MM.1S (cell line): ENCODE data around the gene MACROD2.

ENCODE experiments used
- DNase-seq: peaks from one replicate; pipeline ENCODE4 v3.0.0-alpha.2; 2015
- H2AFZ ChIP-seq: fragments of 300-600 bp; sonication (generic); 2 replicates; pipeline ENCODE4 v1.6.0; 2016; ENCODE audit warnings: antibody characterized with exemption, low read length
- H3F3A ChIP-seq: fragments of 300-600 bp; sonication (generic); 2 replicates; pipeline ENCODE4 v1.6.1; 2016; ENCODE audit warnings: mild to moderate bottlenecking, antibody characterized with exemption, low read length, moderate library complexity, mixed read lengths; ENCODE audit not compliant: insufficient read depth
- H3K27ac ChIP-seq: fragments of 300-600 bp; sonication (generic); 2 replicates; pipeline ENCODE4 v1.5.1; 2016; ENCODE audit warnings: mild to moderate bottlenecking, low read length
- H3K27me3 ChIP-seq: fragments of 300-600 bp; sonication (generic); replicated peaks from 2 replicates; pipeline ENCODE4 v1.6.0; 2016; ENCODE audit warnings: low read length; ENCODE audit not compliant: insufficient read depth
- H3K36me3 ChIP-seq: fragments of 300-600 bp; sonication (generic); replicated peaks from 2 replicates; pipeline ENCODE4 v1.6.1; 2016; ENCODE audit warnings: mild to moderate bottlenecking, low read length, mixed read lengths; ENCODE audit not compliant: insufficient read depth
- H3K4me1 ChIP-seq: fragments of 300-600 bp; sonication (generic); 2 replicates; pipeline ENCODE4 v1.6.1; 2016; ENCODE audit warnings: low read length, mixed read lengths
- H3K4me2 ChIP-seq: fragments of 300-600 bp; sonication (generic); 2 replicates; pipeline ENCODE4 v1.6.0; 2016; ENCODE audit warnings: low read depth, low read length
- H3K4me3 ChIP-seq: fragments of 300-600 bp; sonication (generic); 2 replicates; pipeline ENCODE4 v1.5.1; 2016; ENCODE audit warnings: low read length, mixed read lengths
- H3K79me2 ChIP-seq: fragments of 300-600 bp; sonication (generic); 2 replicates; pipeline ENCODE4 v1.6.1; 2016; ENCODE audit warnings: mixed run types, low read length, mixed read lengths
- H3K9ac ChIP-seq: fragments of 300-600 bp; sonication (generic); 2 replicates; pipeline ENCODE4 v1.6.1; 2016; ENCODE audit warnings: low read length, mixed read lengths
- H3K9me2 ChIP-seq: fragments of 300-600 bp; sonication (generic); replicated peaks from 2 replicates; pipeline ENCODE4 v1.6.1; 2016; ENCODE audit warnings: mild to moderate bottlenecking, low read length, mixed read lengths; ENCODE audit not compliant: insufficient read depth
- H3K9me3 ChIP-seq: fragments of 300-600 bp; sonication (generic); replicated peaks from 2 replicates; pipeline ENCODE4 v1.6.1; 2016; ENCODE audit warnings: mild to moderate bottlenecking, low read length, mixed read lengths; ENCODE audit not compliant: insufficient read depth
- H4K20me1 ChIP-seq: fragments of 300-600 bp; sonication (generic); 2 replicates; pipeline ENCODE4 v1.6.1; 2016; ENCODE audit warnings: mild to moderate bottlenecking, low read length, moderate library complexity, mixed read lengths; ENCODE audit not compliant: insufficient read depth
- CTCF ChIP-seq: fragments of 300-600 bp; sonication (generic); IDR thresholded peaks from 2 replicates; pipeline ENCODE4 v1.5.1; 2016; ENCODE audit warnings: antibody characterized with exemption, low read length, mixed read lengths
- EZH2 ChIP-seq: fragments of 300-600 bp; sonication (generic); optimal IDR thresholded peaks from 2 replicates; pipeline ENCODE3; 2017; ENCODE audit warnings: low read depth, mild to moderate bottlenecking, antibody characterized with exemption, low read length, mixed read lengths
- EZH2phosphoT487 ChIP-seq: fragments of 300-600 bp; sonication (generic); IDR thresholded peaks from 2 replicates; pipeline ENCODE4 v1.6.1; 2018; ENCODE audit warnings: antibody characterized with exemption, low read length

MACROD2 gene

GRCh38 chr20:14531786-14532185 lies 536.5 kb downstream of the MACROD2 start:
- Histone ChIP-seq H3K27me3 (no peaks in the 10 kb centered on the region), H3F3A (no peaks in the 10 kb centered on the region), H3K9me3 (no peaks in the 10 kb centered on the region), H4K20me1 (no peaks in the 10 kb centered on the region), H3K4me3 (no peak overlapping the region), H3K36me3 (no peaks in the 10 kb centered on the region), H3K27ac (no peak overlapping the region), H2AFZ (no peak overlapping the region), H3K9me2 (no peaks in the 10 kb centered on the region), H3K4me1 (no peaks in the 10 kb centered on the region), H3K4me2 (no peak overlapping the region), H3K79me2 (no peaks in the 10 kb centered on the region), H3K9ac (no peak overlapping the region)
- DNase-seq = no peak
- TF ChIP-seq CTCF (no peak), EZH2 (no peak), EZH2phosphoT487 (no peak)

DNA sequence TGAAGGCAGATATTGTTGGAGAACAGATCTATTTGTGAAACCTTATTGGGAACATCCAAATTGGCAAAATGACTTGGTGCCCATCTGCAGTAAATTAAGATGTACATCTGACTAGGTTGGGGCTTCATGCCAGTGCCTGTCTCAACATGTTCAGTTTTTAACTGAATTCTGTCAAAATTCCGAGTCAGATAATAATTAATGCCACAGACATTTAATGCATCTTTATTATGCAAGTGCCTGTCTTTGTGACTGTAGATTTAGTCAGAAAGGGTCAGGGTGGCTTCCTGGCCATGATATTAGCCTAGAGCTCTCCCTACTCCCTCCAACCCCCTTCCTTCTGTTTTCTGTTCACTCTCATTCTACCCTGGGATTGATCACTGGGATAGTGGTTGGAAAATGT lies 541.4 kb downstream of the MACROD2 start:
- Histone ChIP-seq H3K79me2 (no peaks in the 10 kb centered on the region), H3K27ac (no peak overlapping the region), H2AFZ (no peak overlapping the region), H3K9ac (no peak overlapping the region), H3K9me3 (no peaks in the 10 kb centered on the region), H3K9me2 (no peaks in the 10 kb centered on the region), H3K36me3 (no peaks in the 10 kb centered on the region), H3K4me3 (no peak overlapping the region), H3F3A (no peaks in the 10 kb centered on the region), H4K20me1 (no peaks in the 10 kb centered on the region), H3K4me2 (no peak overlapping the region), H3K4me1 (no peaks in the 10 kb centered on the region), H3K27me3 (no peaks in the 10 kb centered on the region)
- no peak for TF ChIP-seq EZH2phosphoT487
- TF ChIP-seq EZH2 = no peak
- TF ChIP-seq CTCF = no peak
- no peak for DNase-seq

DNA sequence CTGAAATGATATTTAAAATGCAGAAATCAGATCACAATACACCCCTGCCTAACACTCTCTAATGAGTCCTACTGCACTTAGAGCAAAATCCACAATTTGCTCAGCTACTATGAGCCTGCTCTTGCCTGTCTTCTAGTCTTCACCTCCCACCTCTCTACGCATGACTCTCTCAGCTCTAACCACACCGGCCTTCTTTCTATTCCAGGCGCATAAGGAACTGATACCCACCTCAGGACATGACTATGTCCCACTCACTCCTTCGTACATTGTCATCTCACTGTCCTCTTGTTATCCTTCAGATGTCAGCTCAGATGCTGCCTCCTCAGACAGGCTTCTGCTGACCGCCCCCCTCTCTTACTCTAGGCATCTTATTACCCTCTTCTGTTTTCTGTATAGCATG lies 543.1 kb downstream of the MACROD2 start:
- Histone ChIP-seq H3K9me2 (no peaks in the 10 kb centered on the region), H2AFZ (no peak overlapping the region), H3K36me3 (no peaks in the 10 kb centered on the region), H3K9me3 (no peaks in the 10 kb centered on the region), H3F3A (no peaks in the 10 kb centered on the region), H4K20me1 (no peaks in the 10 kb centered on the region), H3K79me2 (no peaks in the 10 kb centered on the region), H3K9ac (no peak overlapping the region), H3K27me3 (no peaks in the 10 kb centered on the region), H3K4me3 (no peak overlapping the region), H3K4me2 (no peak overlapping the region), H3K27ac (no peak overlapping the region), H3K4me1 (no peaks in the 10 kb centered on the region)
- DNase-seq = no peak
- TF ChIP-seq EZH2phosphoT487 (no peak), CTCF (no peak), EZH2 (no peak)

GRCh38 chr20:14543040-14543439 lies 547.7 kb downstream of the MACROD2 start:
- H3K27ac ChIP-seq = no peak overlapping the region
- H2AFZ ChIP-seq = no peak overlapping the region
- no peaks in the 10 kb centered on the region for H4K20me1 ChIP-seq
- TF ChIP-seq EZH2 = no peak
- TF ChIP-seq CTCF = no peak
- no peak for TF ChIP-seq EZH2phosphoT487
- no peaks in the 10 kb centered on the region for H3K79me2 ChIP-seq
- H3K27me3 ChIP-seq = no peaks in the 10 kb centered on the region
- no peaks in the 10 kb centered on the region for H3K9me2 ChIP-seq
- no peak overlapping the region for H3K4me2 ChIP-seq
- no peak overlapping the region for H3K4me3 ChIP-seq
- H3K9me3 ChIP-seq = no peaks in the 10 kb centered on the region
- no peaks in the 10 kb centered on the region for H3K36me3 ChIP-seq
- H3F3A ChIP-seq = no peaks in the 10 kb centered on the region
- no peak overlapping the region for H3K9ac ChIP-seq
- no peak for DNase-seq
- H3K4me1 ChIP-seq = no peaks in the 10 kb centered on the region
